HEK293 (cell line): Measurements from ENCODE around the gene MCEE.

ENCODE experiments used
- CTCF ChIP-seq: fragments of 450-650 bp; formaldehyde crosslinking; IDR thresholded peaks from 2 replicates; pipeline ENCODE4 v1.5.1; 2016; ENCODE audit warnings: missing biosample characterization, missing genetic modification characterization
- REPIN1 ChIP-seq: fragments of 450-650 bp; formaldehyde crosslinking; IDR thresholded peaks from 2 replicates; pipeline ENCODE4 v1.5.1; 2017; ENCODE audit warnings: missing biosample characterization, missing genetic modification characterization, low read depth
- ZNF274 ChIP-seq, 2 experiments: fragments of 200-500 bp in 1 of 2; fragments of 450-650 bp in 1 of 2; sonication (Bioruptor generic) in 1 of 2; formaldehyde crosslinking in 1 of 2; IDR thresholded peaks; 2 replicates each; pipeline versions ENCODE4 v1.5.1 to v1.6.1; 2014 to 2016; ENCODE audit warnings: borderline replicate concordance in 1 of 2, inconsistent platforms in 1 of 2, low read length in 1 of 2, missing biosample characterization in 1 of 2, missing genetic modification characterization in 1 of 2
- ZNF610 ChIP-seq: fragments of 450-650 bp; formaldehyde crosslinking; IDR thresholded peaks from 2 replicates; pipeline ENCODE4 v1.5.1; 2016; ENCODE audit warnings: missing biosample characterization, missing genetic modification characterization, borderline replicate concordance
- ZNF704 ChIP-seq: fragments of 450-650 bp; formaldehyde crosslinking; IDR thresholded peaks from 2 replicates; pipeline ENCODE4 v1.5.1; 2016; ENCODE audit warnings: missing biosample characterization, missing genetic modification characterization
- ZSCAN30 ChIP-seq: fragments of 450-650 bp; IDR thresholded peaks from 2 replicates; pipeline ENCODE4 v1.5.1; 2018; ENCODE audit warnings: missing biosample characterization, mild to moderate bottlenecking, missing genetic modification characterization, moderate library complexity

GRCh38 chr2:71130905-71131244, 846 bp upstream of the MCEE start:
- TF ChIP-seq ZNF704 (tag by site-specific recombination) (no peak), ZNF610 (tag by site-specific recombination) (no peak), REPIN1 (no peak), ZSCAN30 (tag by site-specific recombination) (no peak), CTCF (tag by site-specific recombination) (no peak), ZNF274 (IDR thresholded peaks at IDR 0.05; ENCODE audit: low read length) (no peak), ZNF274 (tag by site-specific recombination; IDR thresholded peaks at IDR 0.05; ENCODE audit: borderline replicate concordance) (no peak)
